ENCODE results near the gene OSCAR.
A peak's percentile ranks its signal among the peaks of the same experiment; 100 is the strongest.

The OSCAR gene

GRCh38 chr19:54125713-54126112 is 25.1 kb upstream of the OSCAR start:
- no peak overlapping the region for H3K4me3 ChIP-seq (replicated peaks in 1 of 2; ENCODE audit: low read depth in 2 of 2, low read length in 2 of 2)
- no peak for TF ChIP-seq CTCF (IDR thresholded peaks at IDR 0.05; ENCODE audit: low read depth, low read length)
- no peak for DNase-seq (ENCODE audit: low read depth in 2 of 2)

GRCh38 chr19:54124393-54124792 is 23.8 kb upstream of the OSCAR start:
- H3K4me3 ChIP-seq (replicated peaks in 1 of 2; ENCODE audit: low read depth in 2 of 2, low read length in 2 of 2) = no peak overlapping the region
- no peak for DNase-seq (ENCODE audit: low read depth in 2 of 2)
- no peak for TF ChIP-seq CTCF (IDR thresholded peaks at IDR 0.05; ENCODE audit: low read depth, low read length)

GRCh38 chr19:54123682-54124081 is 23.1 kb upstream of the OSCAR start:
- H3K4me3 ChIP-seq (replicated peaks in 1 of 2; ENCODE audit: low read depth in 2 of 2, low read length in 2 of 2) = no peak overlapping the region
- DNase-seq (ENCODE audit: low read depth in 2 of 2) = no peak
- TF ChIP-seq CTCF (IDR thresholded peaks at IDR 0.05; ENCODE audit: low read depth, low read length) = no peak

GRCh38 chr19:54121259-54121658 is 20.7 kb upstream of the OSCAR start:
- H3K4me3 ChIP-seq (replicated peaks in 1 of 2; ENCODE audit: low read depth in 2 of 2, low read length in 2 of 2) = no peak overlapping the region
- no peak for TF ChIP-seq CTCF (IDR thresholded peaks at IDR 0.05; ENCODE audit: low read depth, low read length)
- no peak for DNase-seq (ENCODE audit: low read depth in 2 of 2)

- no peak for TF ChIP-seq CTCF (IDR thresholded peaks at IDR 0.05; ENCODE audit: low read depth, low read length)
- DNase-seq (ENCODE audit: low read depth in 2 of 2) = peak; percentile 98 to 99
- peak within 1 kb of the TSS; percentile 80 to 86 for H3K4me3 ChIP-seq (replicated peaks in 1 of 2; ENCODE audit: low read depth in 2 of 2, low read length in 2 of 2)
Measured at GRCh38 chr19:54115109-54116063, 14.8 kb upstream of the OSCAR start, which contains the start of the genes PRPF31 and TFPT. Gene PRPF31 (plus strand): TSS chr19:54115754. CDS start chr19:54118279, 2,525 bp downstream. Gene TFPT (minus strand): TSS chr19:54115657. CDS start chr19:54115269, 388 bp downstream.

- DNase-seq (ENCODE audit: low read depth in 2 of 2) = peak; percentile 35 to 51
- peak overlapping the region; percentile 80 to 86 for H3K4me3 ChIP-seq (replicated peaks in 1 of 2; ENCODE audit: low read depth in 2 of 2, low read length in 2 of 2)
- TF ChIP-seq CTCF (IDR thresholded peaks at IDR 0.05; ENCODE audit: low read depth, low read length) = no peak
Measured at GRCh38 chr19:54114340-54115108, 13.9 kb upstream of the OSCAR start.

All from cardiac fibroblast (primary cell).